CD14-positive monocyte (primary cell): ENCODE data around the gene ZNF263. TPM values are rescaled to one million over a fixed set of nuclear protein-coding genes. Genes with fewer than 3 reads are reported as not detected.

Experiments
- DNase-seq, 3 donors: peaks; one replicate each; pipeline ENCODE4 v3.0.0-alpha.2; 2011 to 2022
- H2AFZ ChIP-seq: 2 replicates; pipeline ENCODE4 v1.6.0; 2012; ENCODE audit warnings: mild to moderate bottlenecking, low read depth, low read length, inconsistent platforms; ENCODE audit not compliant: insufficient read depth, poor library complexity, severe bottlenecking
- H3K27ac ChIP-seq, 2 donors: 1 replicate in 1 of 2; 2 replicates in 1 of 2; pipeline ENCODE4 v1.5.1; 2012 to 2013; ENCODE audit warnings: low read length in 2 of 2, control low read depth in 1 of 2, inconsistent platforms in 1 of 2, low read depth in 1 of 2, mild to moderate bottlenecking in 1 of 2
- H3K27me3 ChIP-seq, 2 donors: one replicate each; pipeline versions ENCODE4 v1.6.0 to v1.6.1; 2011 to 2013; ENCODE audit warnings: low read length in 2 of 2; ENCODE audit not compliant: control insufficient read depth in 2 of 2, insufficient read depth in 2 of 2
- H3K36me3 ChIP-seq, 2 donors: replicated peaks in 1 of 2; 1 replicate in 1 of 2; 2 replicates in 1 of 2; pipeline versions ENCODE4 v1.5.1 to v1.6.1; 2012 to 2013; ENCODE audit warnings: low read length in 2 of 2, control low read depth in 1 of 2, inconsistent platforms in 1 of 2, mild to moderate bottlenecking in 1 of 2; ENCODE audit not compliant: insufficient read depth in 2 of 2, control insufficient read depth in 1 of 2
- H3K4me1 ChIP-seq, 2 donors: 1 replicate in 1 of 2; 2 replicates in 1 of 2; pipeline versions ENCODE4 v1.5.1 to v1.6.1; 2012 to 2013; ENCODE audit warnings: low read length in 2 of 2, control low read depth in 1 of 2, inconsistent platforms in 1 of 2, mild to moderate bottlenecking in 1 of 2, moderate library complexity in 1 of 2; ENCODE audit not compliant: insufficient read depth in 2 of 2, control insufficient read depth in 1 of 2
- H3K4me2 ChIP-seq: replicated peaks from 2 replicates; pipeline ENCODE3; 2012; ENCODE audit warnings: low read length, moderate library complexity, mild to moderate bottlenecking; ENCODE audit not compliant: poor library complexity, severe bottlenecking; ENCODE audit errors: extremely low read depth
- H3K4me3 ChIP-seq, 3 experiments: fragments of 200-600 bp in 1 of 3; sonication (generic) in 1 of 3; replicated peaks in 1 of 3; 1 replicate in 2 of 3; 2 replicates in 1 of 3; pipeline ENCODE4 v1.5.1; 2011 to 2013; ENCODE audit warnings: low read length in 3 of 3, mild to moderate bottlenecking in 3 of 3, control low read depth in 2 of 3, low read depth in 2 of 3, inconsistent platforms in 1 of 3, moderate library complexity in 1 of 3
- H3K79me2 ChIP-seq: 2 replicates; pipeline ENCODE4 v1.6.0; 2012; ENCODE audit warnings: mild to moderate bottlenecking, control low read depth, inconsistent platforms, low read length, moderate library complexity; ENCODE audit not compliant: insufficient read depth
- H3K9ac ChIP-seq: 2 replicates; pipeline ENCODE4 v1.6.0; 2017; ENCODE audit warnings: low read length, mild to moderate bottlenecking; ENCODE audit not compliant: insufficient read depth, poor library complexity, severe bottlenecking
- H3K9me3 ChIP-seq, 2 donors: replicated peaks in 1 of 2; 1 replicate in 1 of 2; 2 replicates in 1 of 2; pipeline versions ENCODE4 v1.5.1 to v1.6.1; 2012 to 2013; ENCODE audit warnings: low read length in 2 of 2, control low read depth in 1 of 2; ENCODE audit not compliant: control insufficient read depth in 1 of 2, insufficient read depth in 1 of 2
- H4K20me1 ChIP-seq: 2 replicates; pipeline ENCODE4 v1.6.0; 2012; ENCODE audit warnings: mild to moderate bottlenecking, low read length, control low read depth, moderate library complexity; ENCODE audit not compliant: insufficient read depth
- H3K27ac Mint-ChIP-seq, 7 donors: one replicate each; pipeline ENCODE4 v1.8.0; 2020; ENCODE audit warnings: mild to moderate bottlenecking in 7 of 7, mixed read lengths in 7 of 7, moderate library complexity in 6 of 7, inconsistent platforms in 2 of 7
- H3K27me3 Mint-ChIP-seq, 3 donors: one replicate each; pipeline ENCODE4 v1.8.0; 2021 to 2022; ENCODE audit warnings: low read depth in 3 of 3, mild to moderate bottlenecking in 3 of 3, mixed read lengths in 3 of 3, moderate library complexity in 3 of 3, inconsistent platforms in 1 of 3
- H3K36me3 Mint-ChIP-seq, 2 donors: one replicate each; pipeline ENCODE4 v1.8.0; 2020; ENCODE audit warnings: mixed read lengths in 2 of 2, inconsistent platforms in 1 of 2, mild to moderate bottlenecking in 1 of 2
- H3K4me1 Mint-ChIP-seq: one replicate; pipeline ENCODE4 v1.8.0; 2020; ENCODE audit warnings: mild to moderate bottlenecking, mixed read lengths
- H3K4me3 Mint-ChIP-seq, 2 donors: one replicate each; pipeline ENCODE4 v1.8.0; 2020; ENCODE audit warnings: mild to moderate bottlenecking in 2 of 2, mixed read lengths in 2 of 2, moderate library complexity in 1 of 2
- H3K9me3 Mint-ChIP-seq, 7 donors: one replicate each; pipeline ENCODE4 v1.8.0; 2020 to 2022; ENCODE audit warnings: mixed read lengths in 7 of 7, mild to moderate bottlenecking in 6 of 7, moderate library complexity in 6 of 7, inconsistent platforms in 2 of 7
- CTCF ChIP-seq: fragments of 200-600 bp; IDR thresholded peaks from one replicate; pipeline ENCODE4 v1.8.0; 2022; ENCODE audit warnings: antibody characterized with exemption, mild to moderate bottlenecking
- WGBS: methylation state at CpG from one replicate; pipeline ENCODE4 v1.1.5; 2013; ENCODE audit warnings: missing lambda C conversion rate; ENCODE audit not compliant: insufficient coverage; 5-methylcytosine and 5-hydroxymethylcytosine counted together
- intact Hi-C, 2 donors: fragments of 100-400 bp; cut with micrococcal nuclease; formaldehyde crosslinking; loops; one replicate each; pipeline versions ENCODE4 v1.15.0 to v1.15.1; 2023
- polyA plus RNA-seq, 3 donors: library from polyadenylated mRNA; depleted of rRNA in 1 of 3; unstranded in 2 of 3; stranded (reverse) in 1 of 3; fragments of 300-500 nt in 2 of 3; fragments of >200 nt in 1 of 3; fragmentation: Illumina TruSeq in 2 of 3; gene quantifications; 1 replicate in 2 of 3; 2 replicates in 1 of 3; pipeline ENCODE4 v1.2.3, GENCODE V29; 2012 to 2021

ZNF263 gene
- polyA plus RNA-seq, 3 donors, result 11.5 to 21.5 (median 13.1) TPM

GRCh38 chr16:3249020-3249419 lies 34.3 kb upstream of the ZNF263 start:
- TF ChIP-seq CTCF, result no peak
- peak overlapping the region in 1 of 7 donors; percentile 16 for H3K27ac Mint-ChIP-seq
- H3K4me3 ChIP-seq, result no peak overlapping the region
- H3K27me3 Mint-ChIP-seq, result peaks cover 0 to 2% (median 0%) of the 10 kb centered on the region in 3 donors
- no peaks in the 10 kb centered on the region for H3K27me3 ChIP-seq
- peaks cover 47 to 65% of the 10 kb centered on the region in 2 donors for H3K4me1 ChIP-seq
- DNase-seq, result no peak
- peaks cover 0 to 3% (median 0%) of the 10 kb centered on the region in 7 donors for H3K9me3 Mint-ChIP-seq
- WGBS, result no CpG with 5 or more reads among the region's 1 CpG
- H4K20me1 ChIP-seq, result peaks cover 100% of the 10 kb centered on the region
- peak overlapping the region; percentile 5 for H3K4me2 ChIP-seq
- no peak overlapping the region for H2AFZ ChIP-seq
- no peak overlapping the region for H3K9ac ChIP-seq
- H3K9me3 ChIP-seq, result no peaks in the 10 kb centered on the region
- H3K27ac ChIP-seq, result peak overlapping the region in 1 of 2 donors; percentile 36
- peaks cover 90 to 100% of the 10 kb centered on the region in 2 donors for H3K36me3 Mint-ChIP-seq
- peaks cover 66% of the 10 kb centered on the region for H3K4me1 Mint-ChIP-seq
- peaks cover 94 to 100% of the 10 kb centered on the region in 2 donors for H3K36me3 ChIP-seq
- H3K79me2 ChIP-seq, result peaks cover 93% of the 10 kb centered on the region
- H3K4me3 Mint-ChIP-seq, result no peak overlapping the region
- intact Hi-C loops, result no loop called here

GRCh38 chr16:3249451-3249850 lies 33.8 kb upstream of the ZNF263 start:
- H3K27ac Mint-ChIP-seq, result no peak overlapping the region
- peaks cover 0 to 3% (median 0%) of the 10 kb centered on the region in 7 donors for H3K9me3 Mint-ChIP-seq
- Histone ChIP-seq H3K4me3 (no peak overlapping the region), H3K27ac (peak overlapping the region in 1 of 2 donors; percentile 45), H3K9ac (no peak overlapping the region), H3K9me3 (no peaks in the 10 kb centered on the region), H2AFZ (no peak overlapping the region), H4K20me1 (peaks cover 100% of the 10 kb centered on the region), H3K4me2 (peak overlapping the region; percentile 16), H3K4me1 (peaks cover 47 to 65% of the 10 kb centered on the region in 2 donors), H3K79me2 (peaks cover 94% of the 10 kb centered on the region), H3K36me3 (peaks cover 92 to 100% of the 10 kb centered on the region in 2 donors), H3K27me3 (no peaks in the 10 kb centered on the region)
- TF ChIP-seq CTCF, result no peak
- H3K4me3 Mint-ChIP-seq, result no peak overlapping the region
- DNase-seq, result no peak
- H3K4me1 Mint-ChIP-seq, result peaks cover 63% of the 10 kb centered on the region
- intact Hi-C loops, result no loop called here
- H3K36me3 Mint-ChIP-seq, result peaks cover 86 to 97% of the 10 kb centered on the region in 2 donors
- WGBS, result 93% methylated on average over 14 of the region's 14 CpGs
- H3K27me3 Mint-ChIP-seq, result peaks cover 0 to 2% (median 0%) of the 10 kb centered on the region in 3 donors
